22Rv1 (cell line): ENCODE data around the gene PLXND1.

Experiments used
- ZFX ChIP-seq: fragments of 450-650 bp; IDR thresholded peaks from 2 replicates; pipeline ENCODE4 v1.6.1; 2017; ENCODE audit warnings: antibody characterized with exemption, borderline replicate concordance
- TF ChIP-seq, protein P1 (sequence below): fragments of 450-650 bp; IDR thresholded peaks from 2 replicates; pipeline ENCODE4 v1.5.1; 2017; ENCODE audit warnings: mild to moderate bottlenecking

- TF ChIP-seq, protein P1, sequence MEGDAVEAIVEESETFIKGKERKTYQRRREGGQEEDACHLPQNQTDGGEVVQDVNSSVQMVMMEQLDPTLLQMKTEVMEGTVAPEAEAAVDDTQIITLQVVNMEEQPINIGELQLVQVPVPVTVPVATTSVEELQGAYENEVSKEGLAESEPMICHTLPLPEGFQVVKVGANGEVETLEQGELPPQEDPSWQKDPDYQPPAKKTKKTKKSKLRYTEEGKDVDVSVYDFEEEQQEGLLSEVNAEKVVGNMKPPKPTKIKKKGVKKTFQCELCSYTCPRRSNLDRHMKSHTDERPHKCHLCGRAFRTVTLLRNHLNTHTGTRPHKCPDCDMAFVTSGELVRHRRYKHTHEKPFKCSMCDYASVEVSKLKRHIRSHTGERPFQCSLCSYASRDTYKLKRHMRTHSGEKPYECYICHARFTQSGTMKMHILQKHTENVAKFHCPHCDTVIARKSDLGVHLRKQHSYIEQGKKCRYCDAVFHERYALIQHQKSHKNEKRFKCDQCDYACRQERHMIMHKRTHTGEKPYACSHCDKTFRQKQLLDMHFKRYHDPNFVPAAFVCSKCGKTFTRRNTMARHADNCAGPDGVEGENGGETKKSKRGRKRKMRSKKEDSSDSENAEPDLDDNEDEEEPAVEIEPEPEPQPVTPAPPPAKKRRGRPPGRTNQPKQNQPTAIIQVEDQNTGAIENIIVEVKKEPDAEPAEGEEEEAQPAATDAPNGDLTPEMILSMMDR, result no peak
- TF ChIP-seq ZFX, result no peak
Measured at GRCh38 chr3:129536804-129537203, 69.7 kb downstream of the PLXND1 start.
